Measurements from ENCODE around the gene TTC34. TPM values are rescaled to one million over a fixed set of nuclear protein-coding genes. Genes with fewer than 3 reads are reported as not detected.
"Not testable (repeated sequence)": the region's sequence is repeated elsewhere in the genome, so short reads cannot be mapped to it uniquely, and the experiment has no call there.

Gene TTC34
- total and polyA plus RNA-seq, 2 experiments from 2014 or later = 0.08 to 0.35 TPM

DNA sequence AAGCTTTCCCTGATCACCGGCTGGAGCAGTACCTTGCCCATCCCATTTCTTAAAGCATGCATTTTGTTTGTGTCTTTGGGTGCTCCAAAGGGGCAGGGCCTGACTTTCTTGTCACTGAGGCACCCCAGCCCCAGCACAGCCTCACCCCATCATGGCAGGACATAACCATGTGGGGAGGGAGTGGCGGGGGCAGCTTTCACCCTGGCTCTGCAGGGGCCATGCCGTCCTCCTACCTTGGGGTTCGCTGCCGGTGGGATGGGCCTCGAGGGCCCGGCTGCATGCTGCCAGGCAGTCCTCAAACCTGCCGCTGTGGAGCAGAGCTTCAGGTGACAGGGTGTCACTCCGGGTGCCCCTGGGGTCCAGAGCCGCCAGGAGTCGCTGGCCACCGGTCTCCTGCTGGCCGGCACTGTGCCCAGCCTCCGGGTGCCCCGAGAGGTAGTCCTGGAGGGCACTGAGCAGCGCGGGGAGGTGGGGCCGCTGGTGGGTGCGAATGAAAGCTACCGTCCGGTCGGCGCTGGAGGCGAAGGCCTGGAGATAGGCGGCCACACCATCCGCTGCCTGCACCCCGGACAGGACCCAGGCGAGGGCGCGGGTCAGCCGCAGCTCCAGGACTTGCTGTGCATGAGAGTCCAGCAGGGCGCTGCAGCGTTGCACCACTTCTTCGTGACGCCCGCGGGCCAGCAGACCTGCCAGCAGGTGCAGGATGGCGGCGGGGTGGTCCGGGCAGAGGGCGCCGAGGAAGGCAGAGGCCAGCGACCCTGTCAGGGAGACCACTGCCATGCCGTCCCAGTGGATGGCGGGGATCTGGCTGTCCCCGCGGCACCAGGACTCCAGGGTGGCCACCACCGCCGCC is 1.5 kb downstream of the TTC34 start (continued):
- TF ChIP-seq ZNF462 (CRISPR knock-in tag; IDR thresholded peaks at IDR 0.05) (no peak), ZNF114 (CRISPR knock-in tag; IDR thresholded peaks at IDR 0.05) (no peak), ETS1 (IDR thresholded peaks at IDR 0.05) (no peak), NANOG (IDR thresholded peaks at IDR 0.05; ENCODE audit: borderline replicate concordance) (no peak), EZH2phosphoT487 (IDR thresholded peaks at IDR 0.05; ENCODE audit: unreplicated experiment) (no peak), STAT1 (IDR thresholded peaks at IDR 0.05; ENCODE audit: unreplicated experiment) (no peak), POLR2AphosphoS5 (IDR thresholded peaks at IDR 0.05; ENCODE audit: low read depth) (no peak)
- TF ChIP-seq, protein P1, sequence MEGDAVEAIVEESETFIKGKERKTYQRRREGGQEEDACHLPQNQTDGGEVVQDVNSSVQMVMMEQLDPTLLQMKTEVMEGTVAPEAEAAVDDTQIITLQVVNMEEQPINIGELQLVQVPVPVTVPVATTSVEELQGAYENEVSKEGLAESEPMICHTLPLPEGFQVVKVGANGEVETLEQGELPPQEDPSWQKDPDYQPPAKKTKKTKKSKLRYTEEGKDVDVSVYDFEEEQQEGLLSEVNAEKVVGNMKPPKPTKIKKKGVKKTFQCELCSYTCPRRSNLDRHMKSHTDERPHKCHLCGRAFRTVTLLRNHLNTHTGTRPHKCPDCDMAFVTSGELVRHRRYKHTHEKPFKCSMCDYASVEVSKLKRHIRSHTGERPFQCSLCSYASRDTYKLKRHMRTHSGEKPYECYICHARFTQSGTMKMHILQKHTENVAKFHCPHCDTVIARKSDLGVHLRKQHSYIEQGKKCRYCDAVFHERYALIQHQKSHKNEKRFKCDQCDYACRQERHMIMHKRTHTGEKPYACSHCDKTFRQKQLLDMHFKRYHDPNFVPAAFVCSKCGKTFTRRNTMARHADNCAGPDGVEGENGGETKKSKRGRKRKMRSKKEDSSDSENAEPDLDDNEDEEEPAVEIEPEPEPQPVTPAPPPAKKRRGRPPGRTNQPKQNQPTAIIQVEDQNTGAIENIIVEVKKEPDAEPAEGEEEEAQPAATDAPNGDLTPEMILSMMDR (conservative IDR thresholded peaks at IDR 0.05; ENCODE audit: low read depth in 2 of 2) = no peak

DNA sequence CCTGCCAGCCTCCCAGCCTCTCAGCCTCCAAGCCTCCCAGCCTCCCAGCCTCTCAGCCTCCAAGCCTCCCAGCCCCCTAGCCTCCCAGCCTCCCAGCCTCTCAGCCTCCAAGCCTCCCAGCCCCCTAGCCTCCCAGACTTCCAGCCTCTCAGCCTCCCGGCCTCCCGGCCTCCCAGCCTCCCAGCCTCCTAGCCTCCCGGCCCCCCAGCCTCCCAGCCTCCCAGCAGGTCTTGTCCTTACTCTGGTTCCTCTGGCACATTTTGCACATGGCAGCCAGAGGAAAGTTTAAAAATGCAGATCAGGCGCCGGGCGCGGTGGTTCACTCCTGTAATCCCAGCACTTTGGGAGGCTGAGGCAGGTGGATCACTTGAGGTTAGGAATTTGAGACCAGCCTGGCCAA is 2.5 kb downstream of the TTC34 start:
- H3K9me2 ChIP-seq (ENCODE audit: insufficient read depth); H3K4me1 ChIP-seq (ENCODE audit: insufficient read depth); H3K36me3 Mint-ChIP-seq (ENCODE audit: low read depth); H3K4me3 Mint-ChIP-seq; H3K27me3 Mint-ChIP-seq (ENCODE audit: insufficient read depth, low read depth, poor library complexity); H3K36me3 ChIP-seq (ENCODE audit: insufficient read depth); H4K20me1 ChIP-seq (replicated peaks; ENCODE audit: insufficient read depth); H3K27ac ChIP-seq (ENCODE audit: low read depth); H3K4me3 ChIP-seq; DNase-seq (ENCODE audit: low spot score); H3F3A ChIP-seq (replicated peaks; ENCODE audit: low read depth); ATAC-seq; H3K4me2 ChIP-seq; H3K79me2 ChIP-seq (replicated peaks; ENCODE audit: insufficient read depth); H3K27ac Mint-ChIP-seq; H3K4me1 Mint-ChIP-seq; H3K27me3 ChIP-seq (ENCODE audit: insufficient read depth); H2AFZ ChIP-seq: not testable (repeated sequence)
- peaks cover 64% of the 10 kb centered on the region for H3K9me3 Mint-ChIP-seq
